ENCODE measurements around the gene TSTD1.
"Not testable (repeated sequence)": the region's sequence is repeated elsewhere in the genome, so short reads cannot be mapped to it uniquely, and the experiment has no call there.

The TSTD1 gene

GRCh38 chr1:161006563-161006962 lies 32.2 kb downstream of the TSTD1 start:
- no peak for DNase-seq

- no peak for DNase-seq
Observed at GRCh38 chr1:161001525-161001924, 37.2 kb downstream of the TSTD1 start.

GRCh38 chr1:161000736-161001480 lies 37.9 kb downstream of the TSTD1 start:
- DNase-seq: no peak

GRCh38 chr1:160999376-160999775 lies 39.4 kb downstream of the TSTD1 start:
- no peak for DNase-seq

GRCh38 chr1:160997323-160998038 lies 41.3 kb downstream of the TSTD1 start:
- DNase-seq: peak; percentile 14

- DNase-seq: no peak
Observed at GRCh38 chr1:160996178-160996577, 42.6 kb downstream of the TSTD1 start.

GRCh38 chr1:160993544-160994193 lies 45.1 kb downstream of the TSTD1 start:
- no peak for DNase-seq

GRCh38 chr1:160992036-160992435 lies 46.7 kb downstream of the TSTD1 start:
- DNase-seq: not testable (repeated sequence)

Measured in NK-92 treated with Interleukin-12 subunit alpha and Interleukin-12 subunit beta, amount 100 ng/mL, for 24 hours (cell line).